HG03066 (cell line): ENCODE results near the gene CRTAP.
"Not testable (repeated sequence)": the region's sequence is repeated elsewhere in the genome, so short reads cannot be mapped to it uniquely, and the experiment has no call there.

ENCODE experiments used
- ATAC-seq: cut with Tn5 transposase; IDR thresholded peaks from one replicate; pipeline ENCODE4 v1.9.1; 2021; ENCODE audit warnings: low read depth; ENCODE audit not compliant: unreplicated experiment

Gene CRTAP

DNA sequence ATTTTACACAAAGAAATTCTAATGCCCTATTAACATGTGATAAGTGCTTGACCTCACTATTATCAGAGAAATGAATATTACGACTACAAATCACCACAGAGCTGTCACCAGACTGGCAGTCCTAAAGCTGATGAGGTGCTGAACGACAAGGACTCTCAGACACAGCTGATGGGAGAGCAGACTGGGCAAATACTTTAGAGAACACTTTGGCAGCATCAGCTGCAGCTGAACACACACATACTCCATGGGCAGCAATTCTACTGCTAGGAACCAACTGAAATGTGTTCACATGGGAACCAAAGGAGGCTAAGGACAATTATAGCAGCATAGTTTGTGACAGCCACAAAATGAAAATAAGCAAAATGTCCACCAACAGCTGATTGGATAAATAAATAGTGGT is 59.3 kb downstream of the CRTAP start:
- no peak for ATAC-seq

DNA sequence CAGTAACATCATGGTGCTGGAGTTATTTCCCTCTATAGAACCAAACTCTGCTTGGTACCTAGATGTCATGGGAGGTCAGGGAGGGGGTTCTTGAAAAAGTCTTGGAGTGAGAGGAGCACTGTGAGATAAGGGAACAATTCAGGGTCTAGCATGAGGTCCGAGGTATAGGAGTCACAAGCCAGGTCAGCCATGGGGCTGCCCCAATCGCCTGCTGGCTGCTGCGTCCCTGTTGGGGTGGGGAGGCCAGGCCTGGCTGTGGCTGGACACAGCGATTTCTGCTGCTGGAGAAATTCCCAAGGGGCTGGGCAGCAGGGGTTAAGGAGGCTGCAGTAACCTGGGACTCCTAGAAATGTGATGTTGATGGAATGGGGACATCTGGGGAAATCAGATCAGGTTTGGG is 59.9 kb downstream of the CRTAP start:
- no peak for ATAC-seq

DNA sequence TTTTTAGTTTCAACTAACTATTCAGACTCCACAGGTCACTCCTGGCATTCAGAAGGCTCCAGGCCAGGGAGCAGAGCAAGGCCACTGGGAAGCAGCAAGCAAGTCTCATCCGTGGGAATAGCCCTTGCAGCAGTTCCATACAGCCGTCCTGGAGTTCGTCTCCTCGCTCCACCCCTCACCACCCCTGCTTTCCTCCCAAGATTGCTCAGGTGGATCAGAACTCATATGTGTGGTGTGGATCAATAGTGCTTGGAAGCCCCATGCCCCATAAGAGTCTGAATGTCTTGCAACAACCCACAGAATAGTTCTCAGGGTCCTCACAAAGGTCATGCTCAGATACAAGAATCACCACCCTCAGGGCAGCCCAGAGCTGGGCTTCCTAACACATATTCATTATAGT is 60.3 kb downstream of the CRTAP start:
- no peak for ATAC-seq

DNA sequence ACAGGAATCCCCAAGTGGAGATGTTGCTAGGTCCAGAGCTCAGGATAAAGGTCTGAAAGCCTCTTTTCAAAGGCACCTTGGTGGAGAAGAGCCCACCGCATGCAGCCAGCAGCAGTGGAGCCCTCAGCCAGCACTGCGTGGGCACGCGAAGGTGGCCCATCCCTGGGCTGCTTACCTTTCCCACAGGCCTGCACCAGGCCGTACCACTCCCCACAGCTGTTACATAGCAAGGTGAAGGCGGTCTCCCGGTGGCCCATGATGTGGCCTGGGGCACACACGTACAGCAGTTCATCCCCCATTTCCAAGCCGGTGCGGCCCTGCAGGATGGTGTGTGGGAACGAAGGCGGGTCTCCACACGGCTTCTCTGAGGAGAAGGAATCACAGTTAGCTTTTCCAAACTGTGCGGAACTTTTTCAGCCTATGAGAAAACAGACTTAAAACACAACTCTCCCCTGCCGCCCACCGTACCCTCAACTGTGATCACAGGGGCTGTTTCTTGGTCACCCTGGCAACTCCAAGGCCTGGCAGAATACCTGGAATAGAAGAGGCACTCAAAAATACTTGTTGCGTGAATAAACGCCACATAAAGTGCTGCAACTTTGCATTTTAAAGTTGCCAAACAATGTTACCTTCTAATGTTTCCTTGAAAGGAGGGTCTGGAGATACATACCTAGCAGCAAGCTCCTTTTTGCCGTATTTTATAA is 61.0 kb downstream of the CRTAP start:
- no peak for ATAC-seq

DNA sequence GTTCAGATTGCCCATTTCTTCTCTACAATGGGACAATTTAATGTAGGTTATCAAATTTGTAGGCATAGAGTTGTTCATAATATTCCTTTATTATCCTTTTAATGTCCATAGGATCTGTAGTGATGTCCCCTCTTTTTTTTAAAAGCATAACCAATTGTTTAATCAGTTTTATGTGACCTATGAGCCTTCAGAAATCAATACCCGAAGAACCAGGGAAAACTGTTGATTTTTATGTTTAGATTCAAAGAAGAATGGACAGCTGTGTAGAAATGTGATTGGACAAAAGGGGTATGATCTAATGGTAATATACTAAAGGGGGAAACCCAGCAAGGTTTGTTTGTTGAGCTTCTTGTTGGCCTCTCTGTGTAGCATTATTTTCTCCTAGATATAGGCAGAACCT is 65.3 kb downstream of the CRTAP start:
- no peak for ATAC-seq

DNA sequence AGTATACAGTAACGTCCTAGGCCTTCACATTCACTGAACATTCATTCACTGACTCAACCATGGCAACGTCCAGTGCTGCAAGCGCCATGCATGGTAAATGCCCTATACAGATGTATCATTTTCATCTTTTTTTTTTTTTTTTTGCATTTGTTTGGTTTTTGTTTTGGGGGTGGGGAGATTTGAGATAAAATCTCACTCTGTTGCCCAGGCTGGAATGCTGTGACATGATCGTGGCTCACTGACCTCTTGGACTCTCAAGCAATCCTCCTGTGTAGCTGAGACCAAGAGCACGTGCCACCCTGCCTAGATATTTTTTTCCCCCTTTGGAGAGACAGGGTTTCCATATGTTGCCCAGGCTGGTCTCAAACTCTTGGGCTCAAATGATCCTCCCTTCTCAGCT is 67.4 kb downstream of the CRTAP start:
- ATAC-seq, result no peak

DNA sequence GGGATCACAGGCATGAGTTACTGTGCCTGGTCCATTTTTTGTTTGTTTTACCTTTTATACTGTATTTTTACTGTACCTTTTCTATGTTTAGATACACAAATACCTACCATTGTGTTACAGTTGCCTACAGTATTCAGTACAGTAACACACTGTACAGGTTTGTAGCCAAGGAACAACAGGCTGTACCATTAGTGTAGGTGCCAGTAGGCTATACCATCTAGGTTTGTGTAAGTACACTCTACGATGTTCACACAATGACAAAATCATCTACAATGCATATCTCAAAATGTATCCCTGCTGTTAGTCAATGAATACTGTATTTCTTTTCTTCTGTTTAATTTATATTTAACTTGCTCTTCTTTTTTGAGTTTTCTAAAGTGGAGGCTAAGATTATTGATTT is 67.8 kb downstream of the CRTAP start:
- not testable (repeated sequence) for ATAC-seq

DNA sequence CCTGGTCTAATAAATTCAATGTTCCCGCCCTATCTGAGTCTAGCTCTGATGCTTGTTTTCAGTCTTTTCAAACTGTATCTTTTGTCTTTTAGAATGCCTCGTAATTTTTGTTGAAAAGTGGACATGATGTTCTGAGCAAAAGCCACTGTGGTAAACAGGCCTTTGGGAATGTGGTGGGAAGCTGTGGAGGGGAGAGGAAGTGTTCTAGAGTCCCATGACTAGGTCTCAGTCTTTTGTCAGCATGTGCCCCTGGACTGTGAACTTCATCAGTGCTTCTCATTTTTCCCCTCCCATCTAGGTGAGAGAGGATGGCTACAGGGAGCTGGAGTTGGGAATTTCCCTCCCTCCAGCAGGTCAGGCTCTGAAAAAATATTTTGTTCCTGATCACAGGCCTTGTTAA is 71.0 kb downstream of the CRTAP start:
- ATAC-seq, result no peak

DNA sequence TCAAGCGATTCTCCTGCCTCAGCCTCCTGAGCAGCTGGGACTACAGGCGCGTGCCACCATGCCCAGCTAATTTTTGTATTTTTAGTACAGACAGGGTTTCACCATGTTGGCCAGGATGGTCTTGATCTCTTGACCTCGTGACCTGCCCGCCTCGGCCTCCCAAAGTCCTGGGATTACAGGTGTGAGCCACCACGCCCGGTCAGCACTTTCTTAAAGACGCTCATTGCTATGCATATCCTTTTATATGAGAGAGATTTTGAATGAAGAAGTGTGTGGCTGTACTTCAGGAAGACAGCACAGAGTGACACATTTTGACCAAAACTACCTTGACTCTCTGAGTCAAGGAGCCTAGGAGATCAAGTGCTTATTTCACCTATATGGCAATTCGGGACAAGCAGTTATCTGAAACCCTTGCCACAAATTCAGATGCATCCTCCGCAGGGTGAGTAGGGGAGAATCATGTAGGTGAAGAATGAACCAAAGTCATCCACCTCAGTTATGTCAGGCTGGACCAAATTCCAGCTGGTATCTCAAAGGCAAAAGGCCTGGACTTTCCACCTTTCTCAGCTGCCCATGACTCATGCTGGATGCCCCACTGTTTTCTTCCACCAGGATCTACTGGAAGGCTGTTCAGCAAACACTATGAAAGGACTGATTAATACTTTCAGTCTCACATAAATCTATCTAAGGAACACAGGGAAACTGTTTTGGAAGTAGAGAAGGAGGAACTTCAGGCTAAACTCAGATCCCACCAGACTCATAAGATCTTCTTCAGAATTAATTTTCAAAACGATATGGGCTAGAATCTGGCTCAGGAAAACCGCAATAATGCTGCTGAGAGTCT is 72.9 kb downstream of the CRTAP start:
- ATAC-seq, result no peak

DNA sequence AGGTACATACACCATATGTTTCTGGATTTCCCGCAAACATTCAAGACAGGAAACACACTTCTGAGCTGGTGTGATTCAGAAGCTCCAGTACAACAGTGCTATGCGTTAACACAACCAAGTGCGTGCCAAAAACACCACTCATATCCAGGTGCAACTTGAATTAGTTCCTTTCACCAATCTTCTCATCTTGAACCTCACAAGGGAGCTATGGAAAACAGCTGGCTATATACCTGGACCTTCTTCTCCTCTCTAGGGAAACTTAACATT is 73.5 kb downstream of the CRTAP start:
- ATAC-seq, result no peak

DNA sequence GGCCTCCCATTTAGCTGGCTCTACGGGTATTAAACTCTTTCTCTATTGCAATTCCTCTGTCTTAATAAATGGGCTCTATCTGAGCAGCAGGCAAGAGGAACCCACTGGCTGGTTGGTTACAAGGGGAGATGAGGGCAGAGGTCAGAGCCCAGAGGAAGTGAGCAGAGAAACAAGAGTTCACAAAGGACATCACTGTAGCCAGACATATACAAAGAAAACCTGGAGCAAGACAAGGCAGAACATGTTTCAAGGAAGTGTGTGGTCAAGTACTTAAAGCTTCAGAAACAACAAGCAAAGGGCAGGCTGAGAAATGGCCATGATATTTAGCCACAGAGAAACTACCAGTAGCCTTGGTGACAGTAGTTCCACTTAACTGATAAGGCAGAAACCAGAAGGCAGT is 80.5 kb downstream of the CRTAP start:
- no peak for ATAC-seq

DNA sequence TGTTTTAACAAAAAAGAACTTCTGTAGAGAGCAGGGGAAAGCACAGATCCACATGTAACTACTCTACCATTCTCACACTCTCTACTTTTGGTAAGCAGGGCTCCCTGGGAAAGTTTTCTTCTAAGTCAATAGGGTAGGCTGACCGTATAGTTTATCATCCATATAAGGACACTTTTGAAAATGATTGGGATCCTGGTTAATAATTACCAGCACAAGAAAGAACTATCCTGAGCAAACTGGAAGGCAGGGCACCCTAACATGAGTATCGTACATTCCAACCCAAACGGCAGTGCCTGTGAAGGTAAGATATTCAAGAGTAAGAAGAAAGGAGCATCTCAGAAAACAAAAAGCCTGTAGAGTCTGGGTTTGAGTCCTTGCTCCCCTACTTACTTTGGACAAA is 82.7 kb downstream of the CRTAP start:
- ATAC-seq, result no peak
